Breast epithelium (tissue), 4 donors: Measurements from ENCODE around the gene TMEM91. TPM values are rescaled to one million over a fixed set of nuclear protein-coding genes. Genes with fewer than 3 reads are reported as not detected.
A peak's percentile ranks its signal among the peaks of the same experiment; 100 is the strongest.

Experiments used
- DNase-seq, 2 donors: peaks; one replicate each; pipeline ENCODE4 v3.0.0-alpha.2; 2019; ENCODE audit warnings: low spot score in 2 of 2
- H3K27ac ChIP-seq, 2 donors: fragments of 200-600 bp; sonication (generic) in 1 of 2; one replicate each; pipeline ENCODE4 v1.5.1; 2016 to 2019; ENCODE audit warnings: mild to moderate bottlenecking in 1 of 2
- H3K27me3 ChIP-seq, 2 donors: fragments of 200-600 bp; sonication (generic) in 1 of 2; one replicate each; pipeline versions ENCODE4 v1.5.1 to v1.6.0; 2017 to 2019; ENCODE audit warnings: control low read depth in 1 of 2, mild to moderate bottlenecking in 1 of 2
- H3K36me3 ChIP-seq: fragments of 200-600 bp; one replicate; pipeline ENCODE4 v1.5.1; 2019
- H3K4me1 ChIP-seq, 2 donors: fragments of 200-600 bp; sonication (generic); one replicate each; pipeline ENCODE4 v1.5.1; 2016 to 2019; ENCODE audit warnings: control low read depth in 1 of 2
- H3K4me3 ChIP-seq, 3 donors: fragments of 200-600 bp; sonication (generic); 1 replicate in 2 of 3; 2 replicates in 1 of 3; pipeline ENCODE4 v1.5.1; 2016 to 2019; ENCODE audit warnings: mild to moderate bottlenecking in 3 of 3, moderate library complexity in 2 of 3
- H3K9me3 ChIP-seq, 2 donors: fragments of 200-600 bp; sonication (generic) in 1 of 2; one replicate each; pipeline ENCODE4 v1.5.1; 2016 to 2019; ENCODE audit warnings: control low read depth in 1 of 2
- CTCF ChIP-seq, 3 donors: fragments of 450-650 bp; IDR thresholded peaks; one replicate each; pipeline ENCODE4 v1.5.1; 2016 to 2017; ENCODE audit warnings: antibody characterized with exemption in 3 of 3, mild to moderate bottlenecking in 3 of 3, moderate library complexity in 3 of 3
- POLR2A ChIP-seq: fragments of 450-650 bp; IDR thresholded peaks from one replicate; pipeline ENCODE4 v1.6.1; 2016; ENCODE audit warnings: antibody characterized with exemption, mild to moderate bottlenecking, moderate library complexity
- POLR2AphosphoS5 ChIP-seq, 3 donors: sonication (generic); formaldehyde crosslinking; IDR thresholded peaks; one replicate each; pipeline ENCODE4 v1.6.1; 2017; ENCODE audit warnings: antibody characterized with exemption in 3 of 3
- intact Hi-C: fragments of 100-400 bp; cut with DNase I; formaldehyde crosslinking; loops from one replicate; pipeline ENCODE4 v1.15.1; 2023; ENCODE audit warnings: low total_unique reads
- total RNA-seq, 3 donors: library from RNA; depleted of rRNA; stranded (reverse); fragments of >200 nt; gene quantifications; one replicate each; pipeline ENCODE4 v1.1.0, GENCODE V29; 2016

TMEM91 gene
- total RNA-seq, 3 donors from 2014 or later, result 15.7 to 29.2 (median 17.0) TPM

- H3K36me3 ChIP-seq, result no peaks in the 10 kb centered on the region
- no peak for DNase-seq
- TF ChIP-seq POLR2AphosphoS5 (IDR thresholded peaks at IDR 0.05) (no peak), POLR2A (no peak), CTCF (IDR thresholded peaks at IDR 0.05) (no peak)
- H3K27ac ChIP-seq, result no peak overlapping the region
- H3K4me3 ChIP-seq, result no peak overlapping the region
- no peaks in the 10 kb centered on the region for H3K9me3 ChIP-seq
- intact Hi-C loops, result no loop called here
- H3K27me3 ChIP-seq, result no peaks in the 10 kb centered on the region
- H3K4me1 ChIP-seq, result no peaks in the 10 kb centered on the region
These were observed 8.0 kb downstream of the TMEM91 start for GRCh38 chr19:41384351-41384750.

GRCh38 chr19:41386442-41386841, 10.1 kb downstream of the TMEM91 start:
- no peaks in the 10 kb centered on the region for H3K9me3 ChIP-seq
- intact Hi-C loops, result no loop called here
- no peaks in the 10 kb centered on the region for H3K4me1 ChIP-seq
- no peak overlapping the region for H3K4me3 ChIP-seq
- H3K27me3 ChIP-seq, result no peaks in the 10 kb centered on the region
- DNase-seq, result no peak
- TF ChIP-seq CTCF (IDR thresholded peaks at IDR 0.05) (no peak), POLR2AphosphoS5 (IDR thresholded peaks at IDR 0.05) (no peak), POLR2A (no peak)
- no peaks in the 10 kb centered on the region for H3K36me3 ChIP-seq
- peak overlapping the region; percentile 33 to 70 for H3K27ac ChIP-seq

DNA sequence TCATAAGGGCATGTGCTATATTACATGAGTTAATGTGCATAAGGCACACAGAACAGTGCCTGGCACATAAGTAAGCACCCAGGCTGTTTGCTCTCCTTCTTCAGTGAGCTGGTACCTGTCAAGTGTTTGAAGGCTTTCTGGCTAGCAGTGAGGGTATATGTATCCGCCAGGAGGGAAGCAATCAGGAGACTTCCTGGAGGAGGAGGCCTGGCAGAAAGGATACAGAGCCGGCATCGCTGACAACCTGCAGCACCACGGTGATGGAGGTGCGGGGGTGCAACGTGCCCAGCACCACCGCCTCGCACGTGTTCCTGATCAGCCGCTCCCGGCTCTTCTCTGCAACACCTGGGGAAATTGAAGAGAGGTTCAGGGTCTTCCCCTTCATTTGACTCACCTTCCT, 15.3 kb downstream of the TMEM91 start:
- no peaks in the 10 kb centered on the region for H3K9me3 ChIP-seq
- H3K27ac ChIP-seq, result no peak overlapping the region
- DNase-seq, result no peak
- TF ChIP-seq POLR2AphosphoS5 (IDR thresholded peaks at IDR 0.05), result no peak
- TF ChIP-seq CTCF (IDR thresholded peaks at IDR 0.05), result no peak
- TF ChIP-seq POLR2A, result no peak
- intact Hi-C loops, result no loop called here
- no peaks in the 10 kb centered on the region for H3K27me3 ChIP-seq
- H3K4me1 ChIP-seq, result no peaks in the 10 kb centered on the region
- H3K36me3 ChIP-seq, result no peaks in the 10 kb centered on the region
- H3K4me3 ChIP-seq, result no peak overlapping the region

DNA sequence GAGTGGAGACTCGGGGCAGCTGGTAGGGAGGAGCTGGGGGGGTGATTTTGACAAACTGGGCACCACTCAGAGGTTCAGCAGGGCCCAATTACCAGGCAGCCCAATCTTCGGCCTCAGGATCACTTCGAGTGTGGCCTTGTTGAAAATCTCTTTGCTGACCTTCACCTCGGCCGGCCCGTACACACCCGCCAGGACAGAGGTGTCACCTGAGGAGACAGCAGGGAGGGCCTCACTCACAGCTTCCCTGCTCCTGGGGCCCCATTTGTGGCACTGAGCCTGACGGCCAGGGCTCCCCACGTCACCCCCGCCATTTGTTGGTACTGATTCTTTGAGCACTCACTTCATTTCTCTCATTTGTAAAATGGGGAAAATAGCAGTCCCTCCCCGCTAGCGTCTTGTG, 16.4 kb downstream of the TMEM91 start:
- no peaks in the 10 kb centered on the region for H3K36me3 ChIP-seq
- no peak for TF ChIP-seq POLR2AphosphoS5 (IDR thresholded peaks at IDR 0.05)
- no peak for TF ChIP-seq POLR2A
- TF ChIP-seq CTCF (IDR thresholded peaks at IDR 0.05), result no peak
- H3K27me3 ChIP-seq, result no peaks in the 10 kb centered on the region
- DNase-seq, result no peak
- intact Hi-C loops, result no loop called here
- H3K27ac ChIP-seq, result no peak overlapping the region
- no peaks in the 10 kb centered on the region for H3K4me1 ChIP-seq
- H3K9me3 ChIP-seq, result no peaks in the 10 kb centered on the region
- no peak overlapping the region for H3K4me3 ChIP-seq

DNA sequence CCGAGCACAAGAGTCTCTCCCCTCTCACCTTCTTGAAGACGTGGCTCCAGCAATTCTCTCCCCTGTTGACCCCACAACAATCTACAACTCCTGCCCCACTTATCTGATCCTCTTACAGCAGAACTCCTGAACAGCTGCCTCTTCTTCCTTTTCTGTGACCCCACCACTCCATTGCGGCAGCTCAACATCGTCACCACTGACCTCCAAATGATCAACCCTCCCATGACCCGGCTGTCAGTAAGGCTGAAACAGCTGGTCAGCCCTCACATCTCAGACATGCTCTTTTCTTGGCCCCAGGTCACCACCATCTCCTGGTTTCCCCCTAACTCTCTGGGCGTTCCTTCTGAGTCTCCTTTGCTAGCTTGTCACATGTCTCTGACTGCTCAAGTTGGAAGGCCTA, 19.0 kb downstream of the TMEM91 start:
- Histone ChIP-seq H3K4me3 (no peak overlapping the region), H3K36me3 (no peaks in the 10 kb centered on the region), H3K4me1 (peaks cover 0 to 9% of the 10 kb centered on the region in 2 donors), H3K27me3 (no peaks in the 10 kb centered on the region), H3K27ac (no peak overlapping the region), H3K9me3 (no peaks in the 10 kb centered on the region)
- no peak for TF ChIP-seq POLR2AphosphoS5 (IDR thresholded peaks at IDR 0.05)
- no peak for TF ChIP-seq CTCF (IDR thresholded peaks at IDR 0.05)
- no peak for TF ChIP-seq POLR2A
- intact Hi-C loops, result no loop called here
- no peak for DNase-seq
